ENCODE results near the gene IFI30.

GRCh38 chr19:18173054-18173571 is 500 bp upstream of the IFI30 start:
- TF ChIP-seq CTCF (IDR thresholded peaks at IDR 0.05) (no peak), POLR2A (IDR thresholded peaks at IDR 0.05) (no peak)
